Measurements from ENCODE around the gene IGDCC3.

- TF ChIP-seq CTCF (conservative IDR thresholded peaks at IDR 0.05; ENCODE audit: low read depth, low read length) (no peak), EZH2 (IDR thresholded peaks at IDR 0.05; ENCODE audit: borderline replicate concordance, low read depth, low read length, poor library complexity, severe bottlenecking) (no peak)
Measured at GRCh38 chr15:65382146-65382491, 4.3 kb upstream of the IGDCC3 start.

Data from A673 (cell line).